ENCODE data around the gene STX11.

Gene STX11

GRCh38 chr6:144161975-144162374 is 11.7 kb downstream of the STX11 start:
- TF ChIP-seq CTCF (IDR thresholded peaks at IDR 0.05; ENCODE audit: low read depth, low read length), result no peak
- Histone ChIP-seq H3K4me3 (ENCODE audit: low read depth, low read length) (no peak overlapping the region), H3K36me3 (no peaks in the 10 kb centered on the region), H3K27ac (no peak overlapping the region), H3K9me3 (ENCODE audit: severe bottlenecking) (no peaks in the 10 kb centered on the region), H3K27me3 (ENCODE audit: insufficient read depth, low read depth, severe bottlenecking) (no peaks in the 10 kb centered on the region)
- DNase-seq, result no peak

GRCh38 chr6:144162977-144163376 is 12.7 kb downstream of the STX11 start:
- Histone ChIP-seq H3K27ac (no peak overlapping the region), H3K27me3 (ENCODE audit: insufficient read depth, low read depth, severe bottlenecking) (no peaks in the 10 kb centered on the region), H3K4me3 (ENCODE audit: low read depth, low read length) (no peak overlapping the region), H3K9me3 (ENCODE audit: severe bottlenecking) (no peaks in the 10 kb centered on the region), H3K36me3 (no peaks in the 10 kb centered on the region)
- no peak for DNase-seq
- TF ChIP-seq CTCF (IDR thresholded peaks at IDR 0.05; ENCODE audit: low read depth, low read length), result no peak

GRCh38 chr6:144165784-144166183 is 15.5 kb downstream of the STX11 start:
- no peaks in the 10 kb centered on the region for H3K27me3 ChIP-seq (ENCODE audit: insufficient read depth, low read depth, severe bottlenecking)
- H3K4me3 ChIP-seq (ENCODE audit: low read depth, low read length), result no peak overlapping the region
- TF ChIP-seq CTCF (IDR thresholded peaks at IDR 0.05; ENCODE audit: low read depth, low read length), result no peak
- no peaks in the 10 kb centered on the region for H3K36me3 ChIP-seq
- no peaks in the 10 kb centered on the region for H3K9me3 ChIP-seq (ENCODE audit: severe bottlenecking)
- H3K27ac ChIP-seq, result no peak overlapping the region
- no peak for DNase-seq

DNA sequence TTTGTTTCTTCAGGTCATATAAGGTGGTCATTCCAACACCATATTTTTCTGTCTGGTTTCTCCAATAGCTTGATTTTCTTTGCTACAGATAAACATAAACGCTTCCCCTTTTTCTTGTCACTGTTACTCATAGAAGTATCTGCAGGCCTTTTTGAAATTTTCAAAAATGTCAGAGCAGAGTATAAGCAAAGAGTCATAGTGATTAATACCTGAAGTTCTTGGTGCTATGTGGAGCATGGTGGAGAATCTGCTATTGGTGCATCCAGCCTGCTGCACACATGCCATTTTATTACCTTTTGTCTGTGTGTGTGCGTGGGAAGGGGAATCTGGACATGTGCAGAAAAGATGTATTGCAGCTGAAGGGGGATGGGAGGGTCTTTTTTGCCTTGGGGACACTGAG is 19.7 kb downstream of the STX11 start:
- no peaks in the 10 kb centered on the region for H3K36me3 ChIP-seq
- H3K27me3 ChIP-seq (ENCODE audit: insufficient read depth, low read depth, severe bottlenecking), result no peaks in the 10 kb centered on the region
- TF ChIP-seq CTCF (IDR thresholded peaks at IDR 0.05; ENCODE audit: low read depth, low read length), result no peak
- no peak for DNase-seq
- H3K27ac ChIP-seq, result no peak overlapping the region
- no peaks in the 10 kb centered on the region for H3K9me3 ChIP-seq (ENCODE audit: severe bottlenecking)
- H3K4me3 ChIP-seq (ENCODE audit: low read depth, low read length), result no peak overlapping the region

DNA sequence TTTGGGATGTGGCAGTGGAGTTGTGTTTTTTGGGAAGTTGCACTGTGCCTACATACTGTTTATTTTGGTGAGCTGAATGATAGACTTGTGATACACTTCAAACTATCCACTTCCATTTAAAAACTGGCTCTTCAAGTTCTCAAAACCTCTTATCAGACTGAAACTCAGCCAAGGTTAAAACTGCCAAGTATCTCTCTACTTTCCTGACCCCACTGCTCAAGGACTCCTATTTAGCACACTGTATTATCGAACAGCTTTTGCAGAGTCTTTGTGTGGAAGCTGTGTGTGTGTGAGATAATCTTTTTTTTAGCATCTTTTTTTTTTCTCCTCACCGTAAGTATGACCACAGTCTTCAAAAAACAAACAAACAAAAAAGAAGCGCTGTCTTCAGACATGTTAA is 21.1 kb downstream of the STX11 start:
- no peak for DNase-seq
- no peaks in the 10 kb centered on the region for H3K9me3 ChIP-seq (ENCODE audit: severe bottlenecking)
- no peak for TF ChIP-seq CTCF (IDR thresholded peaks at IDR 0.05; ENCODE audit: low read depth, low read length)
- H3K27me3 ChIP-seq (ENCODE audit: insufficient read depth, low read depth, severe bottlenecking), result no peaks in the 10 kb centered on the region
- H3K36me3 ChIP-seq, result no peaks in the 10 kb centered on the region
- no peak overlapping the region for H3K4me3 ChIP-seq (ENCODE audit: low read depth, low read length)
- H3K27ac ChIP-seq, result no peak overlapping the region

- no peak for TF ChIP-seq CTCF (IDR thresholded peaks at IDR 0.05; ENCODE audit: low read depth, low read length)
- Histone ChIP-seq H3K27ac (no peak overlapping the region), H3K36me3 (no peaks in the 10 kb centered on the region), H3K9me3 (ENCODE audit: severe bottlenecking) (no peaks in the 10 kb centered on the region), H3K4me3 (ENCODE audit: low read depth, low read length) (no peak overlapping the region), H3K27me3 (ENCODE audit: insufficient read depth, low read depth, severe bottlenecking) (no peaks in the 10 kb centered on the region)
- no peak for DNase-seq
Measured at GRCh38 chr6:144174006-144174405, 23.7 kb downstream of the STX11 start.
